ENCODE measurements around the gene SAMD4A.

Gene SAMD4A

GRCh38 chr14:54722791-54723432 lies 156.0 kb downstream of the SAMD4A start:
- H3K79me2 ChIP-seq (ENCODE audit: insufficient read depth, low read depth), result no peaks in the 10 kb centered on the region
- TF ChIP-seq, protein P1, sequence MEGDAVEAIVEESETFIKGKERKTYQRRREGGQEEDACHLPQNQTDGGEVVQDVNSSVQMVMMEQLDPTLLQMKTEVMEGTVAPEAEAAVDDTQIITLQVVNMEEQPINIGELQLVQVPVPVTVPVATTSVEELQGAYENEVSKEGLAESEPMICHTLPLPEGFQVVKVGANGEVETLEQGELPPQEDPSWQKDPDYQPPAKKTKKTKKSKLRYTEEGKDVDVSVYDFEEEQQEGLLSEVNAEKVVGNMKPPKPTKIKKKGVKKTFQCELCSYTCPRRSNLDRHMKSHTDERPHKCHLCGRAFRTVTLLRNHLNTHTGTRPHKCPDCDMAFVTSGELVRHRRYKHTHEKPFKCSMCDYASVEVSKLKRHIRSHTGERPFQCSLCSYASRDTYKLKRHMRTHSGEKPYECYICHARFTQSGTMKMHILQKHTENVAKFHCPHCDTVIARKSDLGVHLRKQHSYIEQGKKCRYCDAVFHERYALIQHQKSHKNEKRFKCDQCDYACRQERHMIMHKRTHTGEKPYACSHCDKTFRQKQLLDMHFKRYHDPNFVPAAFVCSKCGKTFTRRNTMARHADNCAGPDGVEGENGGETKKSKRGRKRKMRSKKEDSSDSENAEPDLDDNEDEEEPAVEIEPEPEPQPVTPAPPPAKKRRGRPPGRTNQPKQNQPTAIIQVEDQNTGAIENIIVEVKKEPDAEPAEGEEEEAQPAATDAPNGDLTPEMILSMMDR (conservative IDR thresholded peaks at IDR 0.05; ENCODE audit: low read depth, low read length), result no peak
- no peak overlapping the region for H3K27ac ChIP-seq
- no peak overlapping the region for H2AFZ ChIP-seq (ENCODE audit: low read depth)
- H3K4me1 ChIP-seq (ENCODE audit: low read depth, poor library complexity, severe bottlenecking), result no peaks in the 10 kb centered on the region
- H3K4me2 ChIP-seq, result no peak overlapping the region
- no peaks in the 10 kb centered on the region for H4K20me1 ChIP-seq (ENCODE audit: insufficient read depth)
- H3K27me3 ChIP-seq (ENCODE audit: insufficient read depth, low read depth), result no peaks in the 10 kb centered on the region
- no peaks in the 10 kb centered on the region for H3K36me3 ChIP-seq (ENCODE audit: insufficient read depth)
- H3K9ac ChIP-seq, result no peak overlapping the region
- no peak overlapping the region for H3K4me3 ChIP-seq (IDR thresholded peaks at IDR 0.05; ENCODE audit: insufficient read depth, low read depth, low read length)

GRCh38 chr14:54724123-54724522 lies 157.2 kb downstream of the SAMD4A start:
- no peak overlapping the region for H3K4me2 ChIP-seq
- H2AFZ ChIP-seq (ENCODE audit: low read depth), result no peak overlapping the region
- no peaks in the 10 kb centered on the region for H4K20me1 ChIP-seq (ENCODE audit: insufficient read depth)
- H3K4me3 ChIP-seq (IDR thresholded peaks at IDR 0.05; ENCODE audit: insufficient read depth, low read depth, low read length), result no peak overlapping the region
- no peaks in the 10 kb centered on the region for H3K27me3 ChIP-seq (ENCODE audit: insufficient read depth, low read depth)
- H3K4me1 ChIP-seq (ENCODE audit: low read depth, poor library complexity, severe bottlenecking), result no peaks in the 10 kb centered on the region
- H3K79me2 ChIP-seq (ENCODE audit: insufficient read depth, low read depth), result no peaks in the 10 kb centered on the region
- no peaks in the 10 kb centered on the region for H3K36me3 ChIP-seq (ENCODE audit: insufficient read depth)
- no peak overlapping the region for H3K27ac ChIP-seq
- H3K9ac ChIP-seq, result no peak overlapping the region
- TF ChIP-seq, protein P1 (conservative IDR thresholded peaks at IDR 0.05; ENCODE audit: low read depth, low read length), result no peak

- H3K4me2 ChIP-seq, result no peak overlapping the region
- H3K36me3 ChIP-seq (ENCODE audit: insufficient read depth), result no peaks in the 10 kb centered on the region
- no peaks in the 10 kb centered on the region for H3K4me1 ChIP-seq (ENCODE audit: low read depth, poor library complexity, severe bottlenecking)
- TF ChIP-seq, protein P1 (conservative IDR thresholded peaks at IDR 0.05; ENCODE audit: low read depth, low read length), result no peak
- no peaks in the 10 kb centered on the region for H4K20me1 ChIP-seq (ENCODE audit: insufficient read depth)
- H3K79me2 ChIP-seq (ENCODE audit: insufficient read depth, low read depth), result no peaks in the 10 kb centered on the region
- no peak overlapping the region for H3K4me3 ChIP-seq (IDR thresholded peaks at IDR 0.05; ENCODE audit: insufficient read depth, low read depth, low read length)
- H3K27me3 ChIP-seq (ENCODE audit: insufficient read depth, low read depth), result no peaks in the 10 kb centered on the region
- H3K27ac ChIP-seq, result no peak overlapping the region
- H3K9ac ChIP-seq, result no peak overlapping the region
- H2AFZ ChIP-seq (ENCODE audit: low read depth), result no peak overlapping the region
Measured at GRCh38 chr14:54724676-54725325, 157.9 kb downstream of the SAMD4A start.

- no peak overlapping the region for H2AFZ ChIP-seq (ENCODE audit: low read depth)
- H3K27me3 ChIP-seq (ENCODE audit: insufficient read depth, low read depth), result no peaks in the 10 kb centered on the region
- TF ChIP-seq, protein P1 (conservative IDR thresholded peaks at IDR 0.05; ENCODE audit: low read depth, low read length), result no peak
- H3K36me3 ChIP-seq (ENCODE audit: insufficient read depth), result no peaks in the 10 kb centered on the region
- H3K4me2 ChIP-seq, result no peak overlapping the region
- no peaks in the 10 kb centered on the region for H3K79me2 ChIP-seq (ENCODE audit: insufficient read depth, low read depth)
- H3K4me3 ChIP-seq (IDR thresholded peaks at IDR 0.05; ENCODE audit: insufficient read depth, low read depth, low read length), result no peak overlapping the region
- no peaks in the 10 kb centered on the region for H4K20me1 ChIP-seq (ENCODE audit: insufficient read depth)
- H3K27ac ChIP-seq, result no peak overlapping the region
- no peaks in the 10 kb centered on the region for H3K4me1 ChIP-seq (ENCODE audit: low read depth, poor library complexity, severe bottlenecking)
- no peak overlapping the region for H3K9ac ChIP-seq
Measured at GRCh38 chr14:54725998-54726397, 159.1 kb downstream of the SAMD4A start.

All from KMS-11 (cell line).